Spleen (tissue), 7 donors: ENCODE data around the gene OLFM1.

Experiments
- POLR2A ChIP-seq, 3 donors: fragments of 450-650 bp; IDR thresholded peaks; one replicate each; pipeline ENCODE4 v1.5.1; 2017; ENCODE audit warnings: antibody characterized with exemption in 3 of 3, mild to moderate bottlenecking in 1 of 3
- TF ChIP-seq, protein P1 (sequence below), 11 experiments: fragments of 200-600 bp in 7 of 11; fragments of 450-650 bp in 4 of 11; sonication (generic) in 4 of 11; IDR thresholded peaks in 8 of 11; conservative IDR thresholded peaks in 3 of 11; 1 replicate in 7 of 11; 2 replicates in 4 of 11; pipeline versions ENCODE4 v1.4.0 to v1.8.0; 2016 to 2021; ENCODE audit warnings: antibody characterized with exemption in 11 of 11, inconsistent platforms in 4 of 11, mild to moderate bottlenecking in 1 of 11
- donor health status: DM: no; HTN: no; CAD: no; lungs with moderate emphysema.
- donor health status: DM: no; HTN: no; CAD: no.
- donor health status: DM: no; HTN: no; CAD: no.

DNA sequence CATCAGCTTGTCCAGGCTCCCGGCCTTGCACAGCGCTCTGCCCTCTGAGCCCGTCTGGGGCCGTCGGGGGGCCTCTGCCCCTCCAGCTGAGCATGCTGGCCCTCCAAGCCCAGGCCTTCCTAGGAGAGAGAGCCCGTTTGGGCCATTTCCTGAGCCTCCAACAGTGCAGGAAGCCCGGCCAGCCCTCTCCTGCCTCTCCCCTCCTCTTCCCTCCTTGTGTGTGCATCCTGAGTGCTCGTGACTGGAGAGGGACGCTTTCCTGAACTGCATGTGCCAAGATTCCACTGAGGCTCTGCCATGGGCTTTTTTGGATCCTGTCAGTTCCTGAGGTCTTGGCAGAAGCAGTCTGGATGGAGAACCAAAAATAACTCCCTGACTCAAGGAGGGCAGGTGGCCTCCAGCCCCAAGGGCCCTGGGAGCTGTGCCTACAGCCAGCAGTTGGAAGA is 15.6 kb downstream of the OLFM1 start:
- TF ChIP-seq, protein P1, sequence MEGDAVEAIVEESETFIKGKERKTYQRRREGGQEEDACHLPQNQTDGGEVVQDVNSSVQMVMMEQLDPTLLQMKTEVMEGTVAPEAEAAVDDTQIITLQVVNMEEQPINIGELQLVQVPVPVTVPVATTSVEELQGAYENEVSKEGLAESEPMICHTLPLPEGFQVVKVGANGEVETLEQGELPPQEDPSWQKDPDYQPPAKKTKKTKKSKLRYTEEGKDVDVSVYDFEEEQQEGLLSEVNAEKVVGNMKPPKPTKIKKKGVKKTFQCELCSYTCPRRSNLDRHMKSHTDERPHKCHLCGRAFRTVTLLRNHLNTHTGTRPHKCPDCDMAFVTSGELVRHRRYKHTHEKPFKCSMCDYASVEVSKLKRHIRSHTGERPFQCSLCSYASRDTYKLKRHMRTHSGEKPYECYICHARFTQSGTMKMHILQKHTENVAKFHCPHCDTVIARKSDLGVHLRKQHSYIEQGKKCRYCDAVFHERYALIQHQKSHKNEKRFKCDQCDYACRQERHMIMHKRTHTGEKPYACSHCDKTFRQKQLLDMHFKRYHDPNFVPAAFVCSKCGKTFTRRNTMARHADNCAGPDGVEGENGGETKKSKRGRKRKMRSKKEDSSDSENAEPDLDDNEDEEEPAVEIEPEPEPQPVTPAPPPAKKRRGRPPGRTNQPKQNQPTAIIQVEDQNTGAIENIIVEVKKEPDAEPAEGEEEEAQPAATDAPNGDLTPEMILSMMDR (IDR thresholded peaks at IDR 0.05 in 8 of 11, conservative IDR thresholded peaks at IDR 0.05 in 3 of 11), result no peak
- no peak for TF ChIP-seq POLR2A (IDR thresholded peaks at IDR 0.05)
